GM12864 (cell line): ENCODE data around the gene RAI1.

Experiments
- DNase-seq: peaks from one replicate; pipeline ENCODE4 v3.0.0-alpha.2; 2011; ENCODE audit warnings: low read depth
- H3K4me3 ChIP-seq: 2 replicates; pipeline ENCODE4 v1.5.1; 2011; ENCODE audit warnings: mild to moderate bottlenecking, low read depth, low read length, control low read depth
- CTCF ChIP-seq: IDR thresholded peaks from 2 replicates; pipeline ENCODE4 v1.5.1; 2011; ENCODE audit warnings: low read depth, mild to moderate bottlenecking, moderate library complexity, low read length, control low read depth, inconsistent platforms; ENCODE audit errors: missing control alignments

Gene RAI1

GRCh38 chr17:17739388-17740066 lies 58.3 kb downstream of the RAI1 start:
- no peak for DNase-seq
- TF ChIP-seq CTCF = no peak
- no peak overlapping the region for H3K4me3 ChIP-seq

- no peak overlapping the region for H3K4me3 ChIP-seq
- no peak for DNase-seq
- no peak for TF ChIP-seq CTCF
Observed at GRCh38 chr17:17740615-17741348, 59.5 kb downstream of the RAI1 start.

GRCh38 chr17:17741349-17742023 lies 60.2 kb downstream of the RAI1 start:
- H3K4me3 ChIP-seq = no peak overlapping the region
- no peak for DNase-seq
- TF ChIP-seq CTCF = no peak

- H3K4me3 ChIP-seq = no peak overlapping the region
- no peak for TF ChIP-seq CTCF
- DNase-seq = no peak
Observed at GRCh38 chr17:17742133-17742621, 60.9 kb downstream of the RAI1 start.

GRCh38 chr17:17742688-17743390 lies 61.6 kb downstream of the RAI1 start:
- TF ChIP-seq CTCF = no peak
- DNase-seq = no peak
- no peak overlapping the region for H3K4me3 ChIP-seq

GRCh38 chr17:17743391-17744112 lies 62.3 kb downstream of the RAI1 start:
- no peak for TF ChIP-seq CTCF
- H3K4me3 ChIP-seq = no peak overlapping the region
- no peak for DNase-seq
